ENCODE measurements around the gene FRMPD4.

Gene FRMPD4

DNA sequence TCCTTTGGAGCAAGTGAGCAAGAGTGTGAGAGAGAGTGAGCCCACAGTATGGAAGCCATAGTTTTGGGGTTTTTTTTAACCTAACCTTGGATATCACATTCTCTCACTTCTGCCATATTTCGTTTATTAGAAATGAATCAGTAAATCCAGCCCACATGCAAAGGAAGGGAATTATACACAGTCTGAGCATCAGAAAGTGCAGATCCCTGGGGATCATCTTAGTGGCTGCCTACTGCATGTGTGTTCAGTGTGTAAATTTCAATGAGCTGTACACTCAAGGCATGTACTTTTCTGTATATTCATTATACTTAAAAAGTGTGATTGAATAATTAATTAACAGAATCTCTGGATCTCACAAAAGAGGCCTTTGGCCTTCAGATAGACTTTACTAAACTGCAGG lies 519.2 kb downstream of the FRMPD4 start:
- no peak overlapping the region for H3K4me3 ChIP-seq (ENCODE audit: low read depth, low read length)
- TF ChIP-seq CTCF (IDR thresholded peaks at IDR 0.05; ENCODE audit: low read depth, low read length), result no peak

GRCh38 chrX:12657881-12658280 lies 519.6 kb downstream of the FRMPD4 start:
- TF ChIP-seq CTCF (IDR thresholded peaks at IDR 0.05; ENCODE audit: low read depth, low read length), result no peak

DNA sequence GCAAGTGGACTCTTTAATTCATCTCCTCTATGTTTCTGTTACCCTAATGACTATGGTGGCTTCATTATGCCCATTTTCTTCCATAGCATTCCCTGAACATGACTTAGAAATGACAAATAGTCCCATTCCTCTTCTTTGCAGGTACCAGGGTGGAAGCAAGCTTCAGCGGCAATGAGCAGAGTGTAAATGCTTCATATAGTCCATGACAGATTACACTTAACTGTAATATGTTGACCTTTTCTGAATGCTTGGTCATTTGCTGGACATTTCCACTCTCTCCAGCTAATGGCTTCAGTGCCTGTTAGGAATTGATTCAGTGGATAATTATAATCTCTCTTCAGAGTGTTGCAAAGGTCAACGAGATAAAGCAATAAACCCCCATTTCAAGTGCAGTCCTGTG lies 523.2 kb downstream of the FRMPD4 start:
- TF ChIP-seq CTCF (IDR thresholded peaks at IDR 0.05; ENCODE audit: low read depth, low read length), result no peak
- H3K4me3 ChIP-seq (ENCODE audit: low read depth, low read length), result no peak overlapping the region

More at GRCh38 chrX:12657881-12658280, 519.6 kb downstream of the FRMPD4 start:
- no peak overlapping the region for H3K4me3 ChIP-seq (ENCODE audit: low read depth, low read length)

- no peak for TF ChIP-seq CTCF (IDR thresholded peaks at IDR 0.05; ENCODE audit: low read depth, low read length)
- H3K4me3 ChIP-seq (ENCODE audit: low read depth, low read length), result no peak overlapping the region
Observed at GRCh38 chrX:12672367-12673106, 534.3 kb downstream of the FRMPD4 start.

DNA sequence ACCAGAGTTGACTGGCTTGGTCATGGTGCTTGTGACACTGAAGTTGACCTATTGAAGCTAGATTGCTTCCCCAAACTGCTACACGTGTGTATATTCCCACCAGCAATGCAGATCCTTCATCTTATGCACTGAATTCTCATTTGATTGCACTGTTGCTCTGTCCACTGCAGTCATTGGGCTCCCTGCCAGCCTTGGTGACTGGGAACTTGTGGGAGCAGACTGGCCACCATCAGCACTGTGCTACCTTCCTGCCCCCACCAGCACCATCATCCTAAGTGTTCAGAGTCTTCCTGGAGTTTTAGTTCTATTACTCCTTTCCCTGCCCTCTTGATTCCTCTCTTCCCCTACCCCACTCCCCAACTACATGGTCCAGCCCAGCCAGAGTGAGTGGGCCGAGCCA lies 535.2 kb downstream of the FRMPD4 start:
- TF ChIP-seq CTCF (IDR thresholded peaks at IDR 0.05; ENCODE audit: low read depth, low read length), result no peak
- no peak overlapping the region for H3K4me3 ChIP-seq (ENCODE audit: low read depth, low read length)

GRCh38 chrX:12679522-12679921 lies 541.2 kb downstream of the FRMPD4 start:
- TF ChIP-seq CTCF (IDR thresholded peaks at IDR 0.05; ENCODE audit: low read depth, low read length), result no peak
- H3K4me3 ChIP-seq (ENCODE audit: low read depth, low read length), result no peak overlapping the region

- no peak for TF ChIP-seq CTCF (IDR thresholded peaks at IDR 0.05; ENCODE audit: low read depth, low read length)
- no peak overlapping the region for H3K4me3 ChIP-seq (ENCODE audit: low read depth, low read length)
Observed at GRCh38 chrX:12681047-12681446, 542.8 kb downstream of the FRMPD4 start.

Data from WI38 (cell line).